ENCODE measurements around the gene STK40.

Gene STK40

DNA sequence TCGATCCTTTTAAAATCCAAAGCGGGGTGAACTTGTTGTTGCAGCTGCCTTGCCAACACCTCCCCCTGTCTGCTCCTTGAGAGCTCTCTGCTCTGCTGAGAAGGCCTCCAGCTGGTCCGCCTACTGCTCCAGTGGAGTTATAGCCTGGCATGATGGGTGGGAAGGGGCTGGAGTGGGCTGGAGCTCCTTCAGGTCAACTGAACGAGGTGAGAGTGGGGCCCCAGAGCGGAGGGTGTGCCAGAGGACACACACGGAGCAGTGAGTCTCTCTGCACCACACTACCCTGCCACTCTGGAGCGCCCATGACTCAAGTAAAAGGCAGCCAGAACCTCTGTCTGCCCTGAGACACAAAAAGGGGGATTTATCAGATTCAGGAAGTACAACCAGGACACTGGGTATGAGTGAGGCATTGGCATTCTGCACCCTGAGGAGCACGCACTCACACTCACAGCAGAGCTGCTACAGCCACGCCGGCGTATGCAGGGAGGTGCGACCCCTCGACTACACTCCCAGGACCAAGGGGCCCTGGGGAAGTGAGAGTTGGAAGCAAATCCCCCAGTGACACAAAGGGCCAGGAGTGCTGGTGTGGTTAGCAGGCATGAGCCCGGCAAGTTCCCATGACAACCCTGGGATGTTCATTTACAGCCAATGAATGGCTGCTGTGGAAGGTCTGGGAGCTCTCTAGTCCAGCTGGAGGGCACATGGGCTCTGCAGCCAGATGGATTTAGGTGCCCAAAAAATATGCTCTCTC lies 34.3 kb downstream of the STK40 start:
- TF ChIP-seq ZNF274 (IDR thresholded peaks at IDR 0.05; ENCODE audit: low read depth, low read length): no peak
- H3K4me3 ChIP-seq (ENCODE audit: low read length): no peak overlapping the region

DNA sequence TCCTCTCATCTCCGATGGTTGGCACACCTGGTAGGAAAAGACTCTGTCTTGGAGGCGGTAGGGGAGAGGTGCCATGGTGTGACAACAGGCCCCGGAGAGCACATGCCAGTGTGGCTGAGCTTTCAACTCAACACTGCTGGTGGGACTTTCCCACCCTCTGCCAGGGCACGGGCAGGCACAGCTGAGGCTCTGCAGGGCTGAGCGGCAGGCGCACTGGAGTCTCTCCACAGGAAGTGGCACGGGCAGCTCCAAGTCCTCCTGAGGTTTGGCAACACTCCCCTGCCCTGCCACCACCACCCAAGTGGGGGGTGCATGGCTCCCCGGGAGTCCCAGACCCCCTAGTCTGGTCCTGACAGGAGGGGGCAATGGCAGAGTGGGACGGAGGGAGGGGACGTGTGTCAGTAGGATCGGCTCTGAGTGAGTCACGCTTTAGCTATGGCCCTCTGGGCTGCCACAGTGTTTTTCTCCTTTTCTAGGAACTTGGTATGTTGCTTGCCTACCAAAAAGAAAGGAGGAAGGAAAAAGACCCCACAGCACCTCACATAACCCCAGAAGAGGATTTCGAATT lies 35.0 kb downstream of the STK40 start:
- H3K4me3 ChIP-seq (ENCODE audit: low read length): no peak overlapping the region
- no peak for TF ChIP-seq ZNF274 (IDR thresholded peaks at IDR 0.05; ENCODE audit: low read depth, low read length)

DNA sequence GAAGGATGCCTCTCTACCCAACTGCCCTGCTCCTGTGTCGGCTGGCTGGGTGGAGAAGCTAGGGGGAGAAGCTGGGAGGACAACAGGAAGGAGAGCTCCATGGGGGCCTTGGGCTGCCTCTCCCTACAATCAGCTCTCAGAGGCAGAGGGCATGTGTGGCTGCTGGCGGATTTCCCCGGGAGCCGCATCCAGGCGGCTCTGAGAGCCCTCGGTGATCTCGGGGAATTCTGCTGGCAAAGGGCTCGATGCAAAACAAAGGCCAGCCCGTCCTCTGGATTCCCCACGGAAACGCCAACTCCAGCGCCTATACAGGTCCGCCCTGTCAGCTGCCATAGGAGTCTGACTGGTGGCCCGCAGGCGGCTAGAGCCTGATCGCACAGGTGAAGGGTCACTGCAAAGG lies 35.9 kb downstream of the STK40 start:
- no peak overlapping the region for H3K4me3 ChIP-seq (ENCODE audit: low read length)
- TF ChIP-seq ZNF274 (IDR thresholded peaks at IDR 0.05; ENCODE audit: low read depth, low read length): no peak

DNA sequence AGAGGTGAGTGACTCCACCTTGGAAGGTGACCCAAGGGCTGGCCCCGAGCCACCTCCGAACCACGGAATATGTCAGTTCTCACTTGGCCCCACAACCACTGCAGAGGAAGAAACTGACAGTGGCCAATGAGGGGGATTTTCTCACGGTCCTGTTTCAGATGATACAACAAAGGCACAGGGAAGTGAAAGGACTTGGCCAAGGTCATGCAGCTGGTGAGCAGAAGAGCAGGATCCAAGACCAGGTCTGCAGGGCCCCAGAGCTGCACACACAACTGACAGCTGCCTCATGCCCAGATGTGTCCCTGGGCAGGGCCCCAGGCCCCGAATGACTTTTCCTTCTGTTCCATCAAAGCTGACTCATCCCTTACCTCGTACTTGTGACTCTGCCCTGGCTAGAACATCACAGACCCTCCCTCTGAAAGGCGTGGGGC lies 36.5 kb downstream of the STK40 start:
- TF ChIP-seq ZNF274 (IDR thresholded peaks at IDR 0.05; ENCODE audit: low read depth, low read length): no peak
- H3K4me3 ChIP-seq (ENCODE audit: low read length): no peak overlapping the region

DNA sequence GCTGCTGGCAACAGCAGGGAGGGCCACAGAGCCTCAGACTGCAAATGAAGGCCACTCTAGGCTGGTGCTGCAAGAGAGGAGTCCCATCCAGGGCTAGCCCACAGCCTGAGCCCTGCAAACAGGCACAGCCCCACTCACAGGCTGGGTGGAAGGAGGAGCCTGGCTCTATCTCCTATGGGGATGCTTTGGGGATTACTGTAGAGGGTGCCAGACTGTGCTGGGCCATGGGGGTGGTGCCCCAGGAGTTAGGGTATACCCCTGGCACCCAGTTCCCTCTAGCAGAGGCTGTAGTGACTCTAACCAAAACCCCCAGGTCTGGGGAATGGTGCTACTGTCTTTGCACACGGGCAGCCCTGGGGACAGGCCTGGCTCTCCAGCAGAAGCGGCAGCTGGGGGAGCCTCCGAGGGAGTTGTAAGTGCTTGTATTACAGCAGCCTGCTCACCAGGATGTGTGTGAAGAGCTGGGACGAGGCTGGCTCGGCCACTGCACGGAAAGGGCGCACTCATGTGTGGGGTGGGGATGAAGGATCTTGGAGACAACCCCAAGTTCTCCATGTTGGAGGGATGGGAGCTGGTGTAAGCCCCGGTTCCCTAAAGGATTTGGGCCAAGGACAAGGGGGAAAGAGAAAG lies 38.9 kb downstream of the STK40 start:
- TF ChIP-seq ZNF274 (IDR thresholded peaks at IDR 0.05; ENCODE audit: low read depth, low read length): no peak

DNA sequence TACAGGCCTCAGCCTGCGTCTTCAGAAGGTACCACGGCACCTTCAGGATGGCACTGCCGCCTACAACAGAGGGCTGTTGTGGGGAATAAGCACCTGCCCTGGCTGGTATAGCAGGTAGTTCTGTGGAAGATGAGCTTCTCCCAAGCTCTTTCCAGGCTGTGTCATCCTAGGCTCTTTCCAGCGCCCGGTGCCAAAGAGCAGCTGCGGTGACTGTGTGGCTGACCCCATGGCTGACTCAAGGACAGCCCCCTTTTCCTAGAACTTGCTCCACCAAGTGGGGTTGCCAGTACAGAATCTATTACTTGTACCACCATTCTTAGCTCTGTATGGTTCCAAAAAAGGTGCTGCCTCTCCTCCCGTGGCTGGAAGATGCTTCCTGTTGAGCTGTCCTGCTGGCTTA lies 40.4 kb downstream of the STK40 start:
- TF ChIP-seq ZNF274 (IDR thresholded peaks at IDR 0.05; ENCODE audit: low read depth, low read length): no peak
- no peak overlapping the region for H3K4me3 ChIP-seq (ENCODE audit: low read length)

More for the DNA sequence above, 38.9 kb downstream of the STK40 start:
- H3K4me3 ChIP-seq (ENCODE audit: low read length): no peak overlapping the region

DNA sequence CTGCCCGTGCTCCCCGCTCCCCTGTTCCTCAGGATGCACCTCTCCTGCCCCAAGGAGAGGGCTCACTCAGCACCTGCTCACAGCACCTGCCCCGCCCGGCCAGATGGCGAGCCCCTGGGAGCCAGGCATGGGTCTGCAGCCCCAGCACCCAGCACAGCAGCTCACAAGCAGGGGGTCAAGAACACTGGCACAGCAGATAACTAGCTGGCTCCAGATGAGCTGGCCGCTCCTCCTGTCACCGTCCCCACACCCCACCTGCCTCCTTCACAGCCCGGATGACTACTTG lies 41.4 kb downstream of the STK40 start:
- H3K4me3 ChIP-seq (ENCODE audit: low read length): no peak overlapping the region
- no peak for TF ChIP-seq ZNF274 (IDR thresholded peaks at IDR 0.05; ENCODE audit: low read depth, low read length)

DNA sequence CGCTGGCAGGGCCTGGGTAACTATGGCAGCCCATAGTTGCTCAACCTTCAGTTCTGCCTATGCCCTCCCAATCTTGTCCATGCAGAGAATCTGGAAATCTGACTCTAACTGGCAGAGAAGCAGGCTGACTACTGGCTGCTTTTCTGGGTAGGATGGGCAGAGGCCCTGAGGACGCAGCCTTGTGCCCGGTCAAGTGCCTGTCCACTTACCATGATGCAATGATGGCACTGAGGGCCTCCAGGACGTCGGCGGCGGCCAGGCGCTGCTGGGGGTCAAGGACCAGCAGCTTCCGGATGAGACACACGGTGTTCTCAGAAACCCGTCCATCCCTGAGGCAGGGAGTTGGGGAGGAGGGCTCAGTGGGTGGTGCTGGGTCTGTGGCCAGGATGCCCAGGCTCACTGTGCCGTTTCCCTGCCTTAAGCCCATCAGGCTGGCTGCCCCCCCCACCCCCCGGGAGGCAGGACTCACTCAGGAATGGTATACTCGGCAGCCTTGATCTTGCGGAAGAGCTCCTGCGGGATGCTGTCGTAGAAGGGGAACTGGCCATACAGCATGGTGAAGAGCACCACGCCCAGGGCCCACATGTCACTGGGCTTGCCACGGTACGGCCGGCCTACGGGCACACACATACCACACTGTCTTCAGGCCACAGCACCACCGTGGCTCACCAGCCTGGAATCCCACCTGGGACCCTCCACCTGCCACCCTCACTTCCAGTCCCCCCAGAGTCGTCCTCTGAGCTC lies 41.9 kb downstream of the STK40 start:
- no peak for TF ChIP-seq ZNF274 (IDR thresholded peaks at IDR 0.05; ENCODE audit: low read depth, low read length)

DNA sequence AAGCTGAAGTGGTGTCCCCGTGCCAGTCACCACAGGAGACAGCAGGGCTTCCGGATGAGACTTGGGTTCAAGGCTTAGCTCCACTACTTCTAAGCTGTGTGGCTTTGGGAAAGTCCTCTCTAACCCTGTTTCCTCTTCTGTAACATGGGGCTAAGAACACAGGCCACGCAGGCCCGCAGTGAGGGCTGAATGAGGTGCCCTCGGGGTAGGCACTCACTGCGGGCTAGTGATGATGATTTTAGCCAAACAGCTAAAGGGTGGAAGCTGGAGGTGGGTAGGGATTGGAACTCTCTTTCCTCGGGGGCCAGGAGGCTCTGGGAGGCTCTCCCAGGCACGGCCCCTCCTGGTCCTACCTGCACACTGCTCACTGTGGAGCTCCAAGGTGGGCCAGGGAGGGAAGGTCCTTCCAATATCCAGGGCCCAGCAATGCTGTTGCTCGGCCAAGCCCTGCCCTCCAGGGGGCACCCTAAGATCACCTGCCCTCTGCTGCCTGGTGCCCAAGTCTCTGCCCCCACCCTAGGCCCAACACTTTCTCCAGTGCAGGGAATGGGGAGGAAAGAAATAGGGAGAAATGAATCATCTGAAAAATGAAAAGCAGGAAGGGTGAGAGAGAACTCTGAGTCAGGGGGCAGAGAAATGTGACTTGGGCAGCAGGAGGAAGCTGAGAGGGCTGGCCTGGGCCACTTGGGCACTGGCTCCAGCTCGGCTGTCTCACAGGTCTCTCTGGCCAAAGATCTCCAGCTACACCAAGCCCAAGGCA lies 43.1 kb downstream of the STK40 start:
- no peak for TF ChIP-seq ZNF274 (IDR thresholded peaks at IDR 0.05; ENCODE audit: low read depth, low read length)
- H3K4me3 ChIP-seq (ENCODE audit: low read length): no peak overlapping the region

More for the DNA sequence above, 41.9 kb downstream of the STK40 start:
- no peak overlapping the region for H3K4me3 ChIP-seq (ENCODE audit: low read length)

DNA sequence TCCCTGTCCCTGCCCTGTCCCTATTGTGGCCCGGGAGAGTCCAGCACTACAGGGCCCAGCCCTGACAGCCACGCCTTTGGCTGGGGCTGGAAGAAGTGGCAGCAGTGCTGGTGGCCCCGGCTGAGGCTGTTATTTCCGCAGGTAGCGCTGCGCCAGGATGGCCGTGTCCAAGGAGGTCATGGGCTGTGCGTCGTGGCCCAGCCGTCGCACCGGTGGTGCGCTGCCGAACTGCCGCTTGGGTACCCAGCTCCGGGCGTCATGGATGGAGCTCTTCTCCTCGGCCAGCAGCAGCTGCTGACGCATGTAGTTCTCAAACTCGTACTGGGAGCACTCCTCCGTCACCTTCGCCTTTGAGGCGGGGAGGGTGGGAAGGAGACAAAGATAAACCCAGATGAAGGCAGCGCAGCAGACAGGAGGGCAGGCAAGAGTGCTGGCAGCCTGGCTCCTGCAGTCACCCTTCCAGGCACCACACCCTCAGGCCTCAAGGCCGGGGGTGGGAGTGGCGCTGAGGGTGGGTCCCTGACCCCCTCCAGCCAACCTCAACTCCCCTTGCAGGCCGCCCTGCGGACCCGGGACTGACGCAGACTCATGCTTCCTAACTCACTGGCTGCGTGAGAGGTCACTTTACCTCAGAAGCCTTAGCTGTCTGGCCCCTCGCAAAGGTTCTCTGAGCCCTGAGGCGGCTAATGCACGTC lies 44.0 kb downstream of the STK40 start:
- TF ChIP-seq ZNF274 (IDR thresholded peaks at IDR 0.05; ENCODE audit: low read depth, low read length): no peak
- no peak overlapping the region for H3K4me3 ChIP-seq (ENCODE audit: low read length)

DNA sequence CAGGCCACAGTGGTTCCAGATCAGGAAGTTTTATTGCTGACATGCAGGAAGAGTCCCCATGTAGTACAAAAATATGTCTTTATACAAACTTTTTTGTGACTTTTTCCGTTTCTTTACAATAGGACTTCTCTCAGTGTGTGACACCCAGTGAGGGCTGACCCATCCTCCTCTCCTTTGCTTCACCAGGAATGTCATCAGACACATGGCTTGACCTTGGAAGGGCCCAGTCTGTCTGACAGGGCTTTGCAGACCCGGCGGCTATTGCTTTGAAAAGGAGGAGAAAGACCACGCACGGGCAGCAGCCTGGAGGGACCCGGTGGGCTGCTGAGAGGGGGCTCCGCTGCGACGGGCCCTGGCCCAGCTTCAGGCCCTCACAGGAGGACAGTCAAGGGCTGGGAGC lies 46.1 kb downstream of the STK40 start:
- no peak for TF ChIP-seq ZNF274 (IDR thresholded peaks at IDR 0.05; ENCODE audit: low read depth, low read length)
- H3K4me3 ChIP-seq (ENCODE audit: low read length): no peak overlapping the region

DNA sequence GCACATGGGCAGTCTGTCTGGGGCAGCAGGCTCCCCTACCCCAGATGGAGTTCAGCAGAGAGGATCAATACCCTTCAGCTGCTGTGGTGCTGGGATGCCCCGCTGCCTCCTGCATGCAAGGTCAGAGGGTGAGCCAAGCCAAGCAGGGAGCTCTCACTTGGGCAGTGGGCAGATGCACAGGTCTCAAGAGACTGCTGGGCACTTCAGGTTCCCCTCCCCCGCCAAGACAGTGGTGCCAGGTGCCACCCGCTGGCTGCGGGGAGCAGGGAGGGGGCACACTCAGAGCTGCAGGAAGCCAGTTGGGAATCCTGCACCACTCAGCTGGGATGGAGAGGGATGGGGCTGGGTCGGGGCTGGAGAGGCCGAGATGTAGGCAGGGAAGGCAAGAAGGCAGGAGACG lies 46.5 kb downstream of the STK40 start:
- no peak overlapping the region for H3K4me3 ChIP-seq (ENCODE audit: low read length)
- TF ChIP-seq ZNF274 (IDR thresholded peaks at IDR 0.05; ENCODE audit: low read depth, low read length): no peak

DNA sequence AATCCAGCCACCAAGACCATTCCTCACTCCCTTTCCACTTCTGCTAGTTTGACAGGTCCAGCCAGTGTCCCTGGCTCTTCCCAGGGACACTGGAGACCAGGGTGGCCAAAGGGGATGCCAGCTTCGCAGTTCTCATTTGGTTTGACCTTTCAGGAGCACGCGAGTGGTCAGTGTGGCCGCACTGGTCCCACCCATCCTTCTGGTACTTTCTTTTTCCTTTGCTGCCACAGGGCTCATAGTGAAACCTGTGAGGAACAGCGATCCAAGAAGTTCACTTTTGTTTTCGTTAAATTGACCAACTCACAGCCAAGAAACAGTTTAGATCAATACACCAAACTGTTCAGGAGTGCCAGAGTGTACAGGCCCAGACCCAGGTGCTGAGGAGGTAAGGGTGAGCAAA lies 47.9 kb downstream of the STK40 start:
- no peak for TF ChIP-seq ZNF274 (IDR thresholded peaks at IDR 0.05; ENCODE audit: low read depth, low read length)
- no peak overlapping the region for H3K4me3 ChIP-seq (ENCODE audit: low read length)

All from GM08714 (cell line).